ENCODE measurements around the gene SURF4.

GRCh38 chr9:133366435-133366834 lies 9.4 kb downstream of the SURF4 start:
- TF ChIP-seq CTCF (IDR thresholded peaks at IDR 0.05), result no peak
- TF ChIP-seq POLR2A (IDR thresholded peaks at IDR 0.05), result no peak
- TF ChIP-seq EP300 (IDR thresholded peaks at IDR 0.05), result no peak
